ENCODE results near the gene SDCCAG8. TPM values are rescaled to one million over a fixed set of nuclear protein-coding genes. Genes with fewer than 3 reads are reported as not detected.
A peak's percentile ranks its signal among the peaks of the same experiment; 100 is the strongest.

SDCCAG8 gene
- total RNA-seq, 2 donors from 2014 or later = 30.1 to 37.3 TPM

- Mint-ChIP-seq H3K9me3 (no peaks in the 10 kb centered on the region), H3K27ac (no peak overlapping the region), H3K36me3 (peaks cover 0 to 5% of the 10 kb centered on the region in 2 donors)
- ATAC-seq (no peak), DNase-seq (ENCODE audit: low spot score in 2 of 2) (no peak)
These were observed 6.6 kb upstream of the SDCCAG8 start for GRCh38 chr1:243249214-243249613.

GRCh38 chr1:243250102-243250501 lies 5.7 kb upstream of the SDCCAG8 start:
- H3K36me3 Mint-ChIP-seq = peaks cover 2 to 6% of the 10 kb centered on the region in 2 donors

GRCh38 chr1:243251539-243251938 lies 4.3 kb upstream of the SDCCAG8 start:
- H3K36me3 Mint-ChIP-seq = peaks cover 6% of the 10 kb centered on the region in 2 donors
- H3K27ac Mint-ChIP-seq = no peak overlapping the region
- DNase-seq (ENCODE audit: low spot score in 2 of 2) (no peak), ATAC-seq (no peak)
- H3K9me3 Mint-ChIP-seq = no peaks in the 10 kb centered on the region

More at GRCh38 chr1:243250102-243250501, 5.7 kb upstream of the SDCCAG8 start:
- H3K27ac Mint-ChIP-seq = no peak overlapping the region
- no peaks in the 10 kb centered on the region for H3K9me3 Mint-ChIP-seq
- DNase-seq (ENCODE audit: low spot score in 2 of 2) = no peak
- ATAC-seq = no peak

- Mint-ChIP-seq H3K27ac (peak overlapping the region; percentile 92 to 99), H3K36me3 (peaks cover 6% of the 10 kb centered on the region in 2 donors), H3K9me3 (no peaks in the 10 kb centered on the region)
- no peak for DNase-seq (ENCODE audit: low spot score in 2 of 2)
- no peak for ATAC-seq
These were observed 2.5 kb upstream of the SDCCAG8 start for GRCh38 chr1:243253211-243253925.

GRCh38 chr1:243253926-243254232 lies 2.0 kb upstream of the SDCCAG8 start:
- no peak for ATAC-seq
- Mint-ChIP-seq H3K9me3 (no peaks in the 10 kb centered on the region), H3K27ac (peak overlapping the region; percentile 92 to 99), H3K36me3 (peaks cover 6% of the 10 kb centered on the region in 2 donors)
- DNase-seq (ENCODE audit: low spot score in 2 of 2) = no peak

GRCh38 chr1:243254233-243254926 lies 1.5 kb upstream of the SDCCAG8 start:
- ATAC-seq (peak; percentile 43 to 59), DNase-seq (ENCODE audit: low spot score in 2 of 2) (peak; percentile 61 to 90)
- peaks cover 6% of the 10 kb centered on the region in 2 donors for H3K36me3 Mint-ChIP-seq
- H3K9me3 Mint-ChIP-seq = no peaks in the 10 kb centered on the region
- peak overlapping the region; percentile 99 for H3K27ac Mint-ChIP-seq

- Mint-ChIP-seq H3K9me3 (no peaks in the 10 kb centered on the region), H3K27ac (peak within 1 kb of the TSS; percentile 99 to 100), H3K36me3 (peaks cover 6% of the 10 kb centered on the region in 2 donors)
- peak; percentile 65 to 67 for ATAC-seq
- peak; percentile 80 to 92 for DNase-seq (ENCODE audit: low spot score in 2 of 2)
These were observed 682 bp upstream of the SDCCAG8 start, which contains the start of gene CEP170 for GRCh38 chr1:243254927-243255790. Gene CEP170 (minus strand): TSS chr1:243255281. CDS start chr1:243225280, 30,001 bp downstream.

- peaks cover 6% of the 10 kb centered on the region in 2 donors for H3K36me3 Mint-ChIP-seq
- no peak for DNase-seq (ENCODE audit: low spot score in 2 of 2)
These were observed 749 bp downstream of the SDCCAG8 start for GRCh38 chr1:243256590-243256989.

GRCh38 chr1:243257189-243257588 lies 1.3 kb downstream of the SDCCAG8 start:
- DNase-seq (ENCODE audit: low spot score in 2 of 2) (no peak), ATAC-seq (no peak)
- Mint-ChIP-seq H3K36me3 (peaks cover 6% of the 10 kb centered on the region in 2 donors), H3K9me3 (no peaks in the 10 kb centered on the region), H3K27ac (peak overlapping the region in 1 of 2 donors; percentile 55)

More at GRCh38 chr1:243256590-243256989, 749 bp downstream of the SDCCAG8 start:
- no peak for ATAC-seq
- Mint-ChIP-seq H3K9me3 (no peaks in the 10 kb centered on the region), H3K27ac (peak overlapping the region; percentile 99 to 100)

GRCh38 chr1:243258731-243259130 lies 2.9 kb downstream of the SDCCAG8 start:
- DNase-seq (ENCODE audit: low spot score in 2 of 2) = no peak
- ATAC-seq = no peak
- no peak overlapping the region for H3K27ac Mint-ChIP-seq
- H3K36me3 Mint-ChIP-seq = peaks cover 6% of the 10 kb centered on the region in 2 donors
- no peaks in the 10 kb centered on the region for H3K9me3 Mint-ChIP-seq

- peaks cover 0 to 2% of the 10 kb centered on the region in 2 donors for H3K36me3 Mint-ChIP-seq
- DNase-seq (ENCODE audit: low spot score in 2 of 2) = no peak
- no peak for ATAC-seq
- no peaks in the 10 kb centered on the region for H3K9me3 Mint-ChIP-seq
- H3K27ac Mint-ChIP-seq = no peak overlapping the region
These were observed 4.5 kb downstream of the SDCCAG8 start for GRCh38 chr1:243260221-243260880.

GRCh38 chr1:243261390-243261789 lies 5.5 kb downstream of the SDCCAG8 start:
- ATAC-seq = no peak
- Mint-ChIP-seq H3K27ac (no peak overlapping the region), H3K9me3 (no peaks in the 10 kb centered on the region)

GRCh38 chr1:243264717-243265116 lies 8.9 kb downstream of the SDCCAG8 start:
- Mint-ChIP-seq H3K27ac (no peak overlapping the region), H3K36me3 (no peaks in the 10 kb centered on the region), H3K9me3 (no peaks in the 10 kb centered on the region)
- ATAC-seq (peak in 1 of 2 donors; percentile 86), DNase-seq (ENCODE audit: low spot score in 2 of 2) (no peak)

More at GRCh38 chr1:243261390-243261789, 5.5 kb downstream of the SDCCAG8 start:
- DNase-seq (ENCODE audit: low spot score in 2 of 2) = no peak
- no peaks in the 10 kb centered on the region for H3K36me3 Mint-ChIP-seq

GRCh38 chr1:243266231-243266630 lies 10.4 kb downstream of the SDCCAG8 start:
- no peak overlapping the region for H3K27ac Mint-ChIP-seq
- ATAC-seq (no peak), DNase-seq (ENCODE audit: low spot score in 2 of 2) (no peak)
- H3K36me3 Mint-ChIP-seq = peaks cover 0 to 6% of the 10 kb centered on the region in 2 donors
- H3K9me3 Mint-ChIP-seq = no peaks in the 10 kb centered on the region

- H3K9me3 Mint-ChIP-seq = no peaks in the 10 kb centered on the region
- DNase-seq (ENCODE audit: low spot score in 2 of 2) = no peak
- peaks cover 0 to 6% of the 10 kb centered on the region in 2 donors for H3K36me3 Mint-ChIP-seq
- H3K27ac Mint-ChIP-seq = no peak overlapping the region
- ATAC-seq = no peak
These were observed 11.6 kb downstream of the SDCCAG8 start for GRCh38 chr1:243267471-243267880.

GRCh38 chr1:243267914-243268653 lies 12.2 kb downstream of the SDCCAG8 start:
- no peak for ATAC-seq
- no peak for DNase-seq (ENCODE audit: low spot score in 2 of 2)
- Mint-ChIP-seq H3K36me3 (peaks cover 0 to 11% of the 10 kb centered on the region in 2 donors), H3K27ac (no peak overlapping the region), H3K9me3 (no peaks in the 10 kb centered on the region)
